DND-41 (cell line): ENCODE results near the gene CHD9NB.

Experiments
- ATAC-seq: fragments of 200-7000 bp; cut with Tn5 transposase; 3 replicates; pipeline ENCODE4 v1.9.1; 2021; ENCODE audit warnings: low read depth; ENCODE audit not compliant: insufficient read depth
- DNase-seq: peaks from one replicate; pipeline ENCODE4 v3.0.0-alpha.2; 2020
- H2AFZ ChIP-seq: 2 replicates; pipeline ENCODE4 v1.6.0; 2012; ENCODE audit warnings: low read depth, low read length
- H3K27ac ChIP-seq: 2 replicates; pipeline ENCODE4 v1.5.1; 2012; ENCODE audit warnings: low read length, inconsistent platforms
- H3K27me3 ChIP-seq: fragments of 200-600 bp; sonication (generic); 2 replicates; pipeline ENCODE4 v1.6.0; 2012; ENCODE audit warnings: low read length, mild to moderate bottlenecking, inconsistent platforms; ENCODE audit not compliant: insufficient read depth, poor library complexity
- H3K36me3 ChIP-seq: 2 replicates; pipeline ENCODE4 v1.5.1; 2012; ENCODE audit warnings: low read length, inconsistent platforms; ENCODE audit not compliant: insufficient read depth
- H3K4me1 ChIP-seq: 2 replicates; pipeline ENCODE4 v1.5.1; 2012; ENCODE audit warnings: mild to moderate bottlenecking, low read length; ENCODE audit not compliant: insufficient read depth
- H3K4me2 ChIP-seq: 2 replicates; pipeline ENCODE4 v1.6.0; 2012; ENCODE audit warnings: mild to moderate bottlenecking, moderate library complexity, low read length, inconsistent platforms; ENCODE audit not compliant: insufficient read depth
- H3K4me3 ChIP-seq, 2 experiments: fragments of 200-600 bp in 1 of 2; shearing (Covaris generic) in 1 of 2; 2 replicates each; pipeline ENCODE4 v1.5.1; 2012 to 2016; ENCODE audit warnings: inconsistent platforms in 2 of 2, low read length in 2 of 2, mild to moderate bottlenecking in 2 of 2, low read depth in 1 of 2, moderate library complexity in 1 of 2
- H3K79me2 ChIP-seq: 2 replicates; pipeline ENCODE4 v1.6.0; 2012; ENCODE audit warnings: low read length, inconsistent platforms; ENCODE audit not compliant: insufficient read depth
- H3K9ac ChIP-seq: 2 replicates; pipeline ENCODE4 v1.6.0; 2012; ENCODE audit warnings: low read depth, mild to moderate bottlenecking, inconsistent platforms, low read length, moderate library complexity
- H3K9me3 ChIP-seq: 2 replicates; pipeline ENCODE4 v1.5.1; 2012; ENCODE audit warnings: low read length, moderate library complexity, mild to moderate bottlenecking, inconsistent platforms; ENCODE audit not compliant: insufficient read depth, severe bottlenecking
- H4K20me1 ChIP-seq: 2 replicates; pipeline ENCODE4 v1.6.0; 2012; ENCODE audit warnings: low read length; ENCODE audit not compliant: insufficient read depth
- EZH2 ChIP-seq: IDR thresholded peaks from 3 replicates; pipeline ENCODE4 v1.6.1; 2012; ENCODE audit warnings: borderline replicate concordance, low read depth, mild to moderate bottlenecking, moderate library complexity, low read length, inconsistent platforms; ENCODE audit not compliant: severe bottlenecking
- TF ChIP-seq, protein P1 (sequence below): IDR thresholded peaks from 2 replicates; pipeline ENCODE4 v1.5.1; 2012; ENCODE audit warnings: borderline replicate concordance, low read length, moderate library complexity, mild to moderate bottlenecking; ENCODE audit not compliant: poor library complexity, severe bottlenecking; ENCODE audit errors: extremely low read depth

The CHD9NB gene

DNA sequence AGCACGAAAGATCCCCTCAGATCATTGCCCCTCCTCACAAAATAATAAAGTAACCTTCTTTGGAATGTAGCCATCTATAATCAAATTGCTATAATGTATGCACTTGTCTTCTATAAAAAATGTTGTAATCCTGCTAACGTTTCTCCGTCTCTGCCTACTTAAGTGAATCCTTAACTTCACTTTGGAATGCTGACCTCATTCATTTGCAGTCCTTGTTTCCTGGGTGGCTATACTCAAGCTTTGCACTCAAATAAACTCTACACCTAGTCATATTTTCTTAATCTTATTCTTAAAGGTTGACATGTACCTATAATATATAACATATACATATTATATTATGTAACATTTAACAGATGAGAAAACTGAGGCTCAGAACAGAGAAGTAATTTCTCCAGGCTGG is 22.7 kb downstream of the CHD9NB start:
- TF ChIP-seq, protein P1, sequence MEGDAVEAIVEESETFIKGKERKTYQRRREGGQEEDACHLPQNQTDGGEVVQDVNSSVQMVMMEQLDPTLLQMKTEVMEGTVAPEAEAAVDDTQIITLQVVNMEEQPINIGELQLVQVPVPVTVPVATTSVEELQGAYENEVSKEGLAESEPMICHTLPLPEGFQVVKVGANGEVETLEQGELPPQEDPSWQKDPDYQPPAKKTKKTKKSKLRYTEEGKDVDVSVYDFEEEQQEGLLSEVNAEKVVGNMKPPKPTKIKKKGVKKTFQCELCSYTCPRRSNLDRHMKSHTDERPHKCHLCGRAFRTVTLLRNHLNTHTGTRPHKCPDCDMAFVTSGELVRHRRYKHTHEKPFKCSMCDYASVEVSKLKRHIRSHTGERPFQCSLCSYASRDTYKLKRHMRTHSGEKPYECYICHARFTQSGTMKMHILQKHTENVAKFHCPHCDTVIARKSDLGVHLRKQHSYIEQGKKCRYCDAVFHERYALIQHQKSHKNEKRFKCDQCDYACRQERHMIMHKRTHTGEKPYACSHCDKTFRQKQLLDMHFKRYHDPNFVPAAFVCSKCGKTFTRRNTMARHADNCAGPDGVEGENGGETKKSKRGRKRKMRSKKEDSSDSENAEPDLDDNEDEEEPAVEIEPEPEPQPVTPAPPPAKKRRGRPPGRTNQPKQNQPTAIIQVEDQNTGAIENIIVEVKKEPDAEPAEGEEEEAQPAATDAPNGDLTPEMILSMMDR, result no peak
- no peak for TF ChIP-seq EZH2
- no peak for DNase-seq

DNA sequence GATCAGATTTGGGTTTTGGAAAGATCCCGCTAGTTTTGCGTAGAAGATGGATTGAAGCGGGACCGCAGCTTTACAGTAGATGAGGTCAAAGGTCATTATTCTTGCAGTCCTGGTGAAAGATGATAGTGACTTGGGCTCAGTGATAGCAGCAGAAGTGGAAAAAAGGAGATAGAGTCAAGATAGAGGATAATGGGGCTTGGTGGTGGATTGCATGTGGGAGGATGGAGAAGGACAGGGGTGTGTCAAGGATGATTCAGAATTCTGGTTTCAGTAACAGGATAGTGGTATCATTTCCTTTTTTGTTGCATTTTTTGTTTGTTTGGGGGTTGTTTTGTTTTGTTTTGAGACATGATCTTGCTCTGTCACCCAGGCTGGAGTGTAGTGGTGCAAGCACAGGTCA is 28.7 kb downstream of the CHD9NB start:
- Histone ChIP-seq H3K9me3 (no peaks in the 10 kb centered on the region), H3K4me2 (no peak overlapping the region), H3K79me2 (no peaks in the 10 kb centered on the region), H3K36me3 (no peaks in the 10 kb centered on the region), H3K27ac (no peak overlapping the region), H3K27me3 (no peaks in the 10 kb centered on the region), H3K4me3 (no peak overlapping the region), H3K4me1 (no peaks in the 10 kb centered on the region), H4K20me1 (no peaks in the 10 kb centered on the region), H3K9ac (no peak overlapping the region), H2AFZ (no peak overlapping the region)
- DNase-seq (no peak), ATAC-seq (no peak)
- TF ChIP-seq EZH2, result no peak
- TF ChIP-seq, protein P1, result no peak

More for the DNA sequence above, 22.7 kb downstream of the CHD9NB start:
- no peak overlapping the region for H3K4me3 ChIP-seq
- no peak overlapping the region for H3K27ac ChIP-seq
- H3K36me3 ChIP-seq, result no peaks in the 10 kb centered on the region
- H3K27me3 ChIP-seq, result no peaks in the 10 kb centered on the region
- H3K4me1 ChIP-seq, result no peaks in the 10 kb centered on the region
- H3K4me2 ChIP-seq, result no peak overlapping the region
- H3K79me2 ChIP-seq, result no peaks in the 10 kb centered on the region
- no peak overlapping the region for H3K9ac ChIP-seq
- no peak overlapping the region for H2AFZ ChIP-seq
- no peaks in the 10 kb centered on the region for H4K20me1 ChIP-seq
- peaks cover 14% of the 10 kb centered on the region for H3K9me3 ChIP-seq
- ATAC-seq, result no peak

DNA sequence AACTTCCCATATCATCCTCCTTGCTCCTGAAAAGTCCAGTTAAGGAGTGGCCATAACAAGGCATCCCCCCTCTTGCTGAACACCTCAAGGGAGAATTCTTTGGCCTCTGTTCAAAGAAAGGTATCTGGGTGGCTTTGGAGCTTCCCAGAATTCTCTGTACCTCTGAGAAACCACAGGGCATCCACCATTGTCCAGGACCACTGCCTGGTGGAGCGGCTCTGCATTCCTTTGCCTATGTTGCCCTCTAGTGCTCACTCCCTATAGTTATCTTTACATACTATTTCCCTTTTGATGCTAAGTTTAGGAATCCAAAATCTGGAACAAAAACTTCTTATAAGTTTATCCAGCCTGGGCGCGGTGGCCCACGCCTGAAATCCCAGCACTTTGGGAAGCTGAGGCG is 30.3 kb downstream of the CHD9NB start:
- no peak overlapping the region for H3K27ac ChIP-seq
- no peaks in the 10 kb centered on the region for H3K9me3 ChIP-seq
- peak; percentile 67; the same call in 1 of the 3 replicates for ATAC-seq
- no peak overlapping the region for H3K4me3 ChIP-seq
- peaks cover 3% of the 10 kb centered on the region for H3K27me3 ChIP-seq
- H3K4me2 ChIP-seq, result no peak overlapping the region
- no peak for TF ChIP-seq EZH2
- TF ChIP-seq, protein P1, result peak; percentile 71
- H3K9ac ChIP-seq, result no peak overlapping the region
- no peaks in the 10 kb centered on the region for H3K4me1 ChIP-seq
- DNase-seq, result peak; percentile 32
- H4K20me1 ChIP-seq, result no peaks in the 10 kb centered on the region
- no peak overlapping the region for H2AFZ ChIP-seq
- H3K79me2 ChIP-seq, result no peaks in the 10 kb centered on the region
- no peaks in the 10 kb centered on the region for H3K36me3 ChIP-seq
